ENCODE results near the gene KCNK7.

DNA sequence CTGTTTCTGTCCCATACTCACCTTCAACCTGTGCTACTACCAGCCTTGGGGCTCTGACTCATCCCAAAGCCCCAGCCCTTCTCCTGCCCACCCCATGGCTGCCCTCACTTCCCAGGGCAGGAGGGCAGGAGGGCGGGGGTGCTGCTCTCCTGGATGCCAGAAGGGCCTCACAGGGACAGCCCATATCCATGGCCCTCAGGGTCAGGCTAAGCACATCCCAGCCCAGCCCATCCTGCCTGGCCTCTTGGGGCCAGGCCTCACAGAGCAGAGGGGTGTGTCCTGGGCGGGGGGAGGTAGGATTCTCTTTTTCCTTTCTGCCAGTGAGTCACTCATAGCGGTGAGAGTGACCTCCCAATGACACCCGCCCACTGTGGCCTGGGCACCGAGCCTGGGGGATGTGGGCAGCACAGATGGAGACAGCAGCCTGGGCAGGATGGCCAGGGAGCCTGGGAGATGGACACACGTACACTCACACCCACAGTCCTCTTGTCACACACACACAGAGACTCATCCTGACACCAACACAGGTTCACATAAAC, 39.8 kb downstream of the KCNK7 start:
- TF ChIP-seq, protein P1, sequence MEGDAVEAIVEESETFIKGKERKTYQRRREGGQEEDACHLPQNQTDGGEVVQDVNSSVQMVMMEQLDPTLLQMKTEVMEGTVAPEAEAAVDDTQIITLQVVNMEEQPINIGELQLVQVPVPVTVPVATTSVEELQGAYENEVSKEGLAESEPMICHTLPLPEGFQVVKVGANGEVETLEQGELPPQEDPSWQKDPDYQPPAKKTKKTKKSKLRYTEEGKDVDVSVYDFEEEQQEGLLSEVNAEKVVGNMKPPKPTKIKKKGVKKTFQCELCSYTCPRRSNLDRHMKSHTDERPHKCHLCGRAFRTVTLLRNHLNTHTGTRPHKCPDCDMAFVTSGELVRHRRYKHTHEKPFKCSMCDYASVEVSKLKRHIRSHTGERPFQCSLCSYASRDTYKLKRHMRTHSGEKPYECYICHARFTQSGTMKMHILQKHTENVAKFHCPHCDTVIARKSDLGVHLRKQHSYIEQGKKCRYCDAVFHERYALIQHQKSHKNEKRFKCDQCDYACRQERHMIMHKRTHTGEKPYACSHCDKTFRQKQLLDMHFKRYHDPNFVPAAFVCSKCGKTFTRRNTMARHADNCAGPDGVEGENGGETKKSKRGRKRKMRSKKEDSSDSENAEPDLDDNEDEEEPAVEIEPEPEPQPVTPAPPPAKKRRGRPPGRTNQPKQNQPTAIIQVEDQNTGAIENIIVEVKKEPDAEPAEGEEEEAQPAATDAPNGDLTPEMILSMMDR (IDR thresholded peaks at IDR 0.05; ENCODE audit: poor library complexity) = no peak
- no peak for TF ChIP-seq EZH2 (IDR thresholded peaks at IDR 0.05; ENCODE audit: borderline replicate concordance)

All from hepatocyte (in vitro differentiated cells).